GM12878 (cell line): ENCODE data around the gene MEF2C. TPM values are rescaled to one million over a fixed set of nuclear protein-coding genes. Genes with fewer than 3 reads are reported as not detected.

Experiments used
- ATAC-seq: fragments of 200-7000 bp; cut with Tn5 transposase; 3 replicates; pipeline ENCODE4 v1.9.1; 2020; ENCODE audit warnings: mild to moderate bottlenecking, moderate library complexity
- BruUV-seq: library from RNA; stranded (reverse); fragments of 400-500 nt; replicated peaks from 2 replicates; lab custom pipeline; 2021; lab: Mats Ljungman, UMichigan
- CTCF ChIA-PET: fragments of 300-600 bp; sonication (Branson Sonifier 250); formaldehyde crosslinking; extraction: SDS; loops from one replicate; lab custom pipeline; 2021; ENCODE audit warnings: inconsistent platforms; lab: Yijun Ruan, JAX
- POLR2A ChIA-PET: fragments of 350-600 bp; formaldehyde crosslinking; extraction: SDS; loops from one replicate; lab custom pipeline; 2021; ENCODE audit warnings: inconsistent platforms; lab: Charles Lee
- RAD21 ChIA-PET: fragments of 300-600 bp; sonication (Branson Sonifier 250); formaldehyde crosslinking; loops from one replicate; lab custom pipeline; 2023; ENCODE audit warnings: antibody characterized with exemption; ENCODE audit not compliant: unreplicated experiment; lab: Charles Lee
- SMC1A ChIA-PET: fragments of 300-600 bp; sonication (Branson Sonifier 250); formaldehyde crosslinking; loops from one replicate; lab custom pipeline; 2023; ENCODE audit not compliant: unreplicated experiment, uncharacterized antibody; lab: Charles Lee
- DNase-seq: peaks from one replicate; pipeline ENCODE4 v3.0.0-alpha.2; 2011; ENCODE audit warnings: low read depth, low spot score
- FAIRE-seq: peaks from 3 replicates; lab custom pipeline; 2011; peaks lifted over from hg19 to GRCh38; lab: Jason Lieb, UNC
- H2AFZ ChIP-seq: 2 replicates; pipeline ENCODE4 v1.6.0; 2011; ENCODE audit warnings: low read depth, low read length, control low read depth; ENCODE audit not compliant: control insufficient read depth
- H3K27ac ChIP-seq: 2 replicates; pipeline ENCODE4 v1.5.1; 2011; ENCODE audit warnings: control low read depth; ENCODE audit not compliant: control insufficient read depth, insufficient read depth
- H3K27me3 ChIP-seq, 2 experiments: replicated peaks in 1 of 2; 2 replicates each; pipeline versions ENCODE4 v1.6.0 to v1.6.1; 2011; ENCODE audit warnings: low read length in 1 of 2; ENCODE audit not compliant: control insufficient read depth in 2 of 2, insufficient read depth in 2 of 2
- H3K36me3 ChIP-seq, 2 experiments: 2 replicates each; pipeline ENCODE4 v1.5.1; 2011; ENCODE audit warnings: low read length in 1 of 2; ENCODE audit not compliant: control insufficient read depth in 2 of 2, insufficient read depth in 2 of 2
- H3K4me1 ChIP-seq: 2 replicates; pipeline ENCODE4 v1.6.1; 2011; ENCODE audit warnings: mild to moderate bottlenecking, low read length, moderate library complexity, mixed read lengths; ENCODE audit not compliant: control insufficient read depth, insufficient read depth
- H3K4me2 ChIP-seq: 2 replicates; pipeline ENCODE4 v1.6.0; 2011; ENCODE audit warnings: control low read depth; ENCODE audit not compliant: control insufficient read depth, insufficient read depth
- H3K4me3 ChIP-seq: fragments of 200-600 bp; sonication (generic); 2 replicates; pipeline ENCODE4 v1.5.1; 2016
- H3K79me2 ChIP-seq: 2 replicates; pipeline ENCODE4 v1.6.0; 2011; ENCODE audit warnings: low read length; ENCODE audit not compliant: control insufficient read depth, insufficient read depth
- H3K9ac ChIP-seq: 2 replicates; pipeline ENCODE4 v1.8.0; 2011; ENCODE audit warnings: low read length, control low read depth, mixed read lengths; ENCODE audit not compliant: control insufficient read depth, insufficient read depth
- H3K9me3 ChIP-seq: replicated peaks from 3 replicates; pipeline ENCODE4 v1.5.1; 2011; ENCODE audit warnings: mild to moderate bottlenecking, low read length; ENCODE audit not compliant: control insufficient read depth, insufficient read depth
- H4K20me1 ChIP-seq: 2 replicates; pipeline ENCODE4 v1.6.0; 2011; ENCODE audit not compliant: control insufficient read depth, insufficient read depth
- ATF7 ChIP-seq: fragments of 450-650 bp; IDR thresholded peaks from 2 replicates; pipeline ENCODE4 v1.6.1; 2016; ENCODE audit warnings: low read depth, mild to moderate bottlenecking
- BACH1 ChIP-seq: fragments of 450-650 bp; IDR thresholded peaks from 2 replicates; pipeline ENCODE4 v1.6.1; 2017; ENCODE audit warnings: mild to moderate bottlenecking, borderline replicate concordance
- BHLHE40 ChIP-seq, 2 experiments: fragments of 450-650 bp in 1 of 2; IDR thresholded peaks; 2 replicates each; pipeline ENCODE4 v1.6.1; 2011 to 2017; ENCODE audit warnings: low read depth in 2 of 2, borderline replicate concordance in 1 of 2, improper control_type of control experiment in 1 of 2, low read length in 1 of 2, mild to moderate bottlenecking in 1 of 2
- CEBPZ ChIP-seq: fragments of 150-350 bp; IDR thresholded peaks from 2 replicates; pipeline ENCODE4 v1.6.1; 2016; ENCODE audit warnings: low read depth, low read length
- DPF2 ChIP-seq: fragments of 450-650 bp; IDR thresholded peaks from 2 replicates; pipeline ENCODE4 v1.6.1; 2017; ENCODE audit warnings: mild to moderate bottlenecking
- IKZF2 ChIP-seq, 2 experiments: fragments of 450-650 bp; IDR thresholded peaks; 2 replicates each; pipeline ENCODE4 v1.6.1; 2017; ENCODE audit warnings: mild to moderate bottlenecking in 2 of 2, moderate library complexity in 2 of 2
- KLF5 ChIP-seq: fragments of 450-650 bp; IDR thresholded peaks from 2 replicates; pipeline ENCODE4 v1.6.1; 2014; ENCODE audit warnings: mild to moderate bottlenecking; ENCODE audit not compliant: partially characterized antibody
- MAX ChIP-seq: IDR thresholded peaks from 2 replicates; pipeline ENCODE4 v1.6.1; 2012; ENCODE audit warnings: low read depth, low read length, improper control_type of control experiment
- NFIC ChIP-seq: IDR thresholded peaks from 2 replicates; pipeline ENCODE4 v1.6.1; 2012; ENCODE audit warnings: low read depth, mild to moderate bottlenecking, inconsistent platforms, low read length, moderate library complexity
- NR2C1 ChIP-seq: fragments of 450-650 bp; IDR thresholded peaks from 2 replicates; pipeline ENCODE4 v1.6.1; 2017; ENCODE audit warnings: antibody characterized with exemption, mild to moderate bottlenecking, moderate library complexity
- NR2F1 ChIP-seq: fragments of 450-650 bp; conservative IDR thresholded peaks from 2 replicates; pipeline ENCODE4 v1.6.1; 2017; ENCODE audit warnings: mild to moderate bottlenecking
- POLR2A ChIP-seq: IDR thresholded peaks from 2 replicates; pipeline ENCODE4 v1.6.1; 2011; ENCODE audit warnings: low read depth, mild to moderate bottlenecking, low read length
- RELB ChIP-seq: fragments of 450-650 bp; IDR thresholded peaks from 2 replicates; pipeline ENCODE4 v1.6.1; 2017; ENCODE audit warnings: low read depth, mild to moderate bottlenecking, moderate library complexity
- SRF ChIP-seq, 2 experiments: IDR thresholded peaks; 2 replicates each; pipeline ENCODE4 v1.6.1; 2011; ENCODE audit warnings: low read depth in 2 of 2, low read length in 2 of 2, mild to moderate bottlenecking in 1 of 2, moderate library complexity in 1 of 2
- ZBTB11 ChIP-seq: fragments of 450-650 bp; formaldehyde crosslinking; IDR thresholded peaks from 2 replicates; pipeline ENCODE4 v1.5.0; 2022; ENCODE audit warnings: mild to moderate bottlenecking, missing genetic modification characterization
- ZNF384 ChIP-seq: IDR thresholded peaks from 2 replicates; pipeline ENCODE4 v1.6.1; 2012; ENCODE audit warnings: low read depth, mild to moderate bottlenecking, low read length, improper control_type of control experiment, borderline replicate concordance
- WGBS: methylation state at CpG from one replicate; pipeline ENCODE4 v1.1.6; 2016; ENCODE audit warnings: low lambda C conversion rate; ENCODE audit not compliant: insufficient replicate concordance, insufficient coverage; ENCODE audit errors: missing lambda C conversion rate; 5-methylcytosine and 5-hydroxymethylcytosine counted together
- in situ Hi-C: fragments of 300-500 bp; cut with MboI; formaldehyde crosslinking; loops from 9 replicates; pipeline ENCODE4 v1.14.3; 2018; ENCODE audit warnings: mixed read lengths
- intact Hi-C: fragments of 100-400 bp; cut with micrococcal nuclease; formaldehyde crosslinking; loops from one replicate; pipeline ENCODE4 v1.14.2; 2022; ENCODE audit not compliant: unreplicated experiment
- polyA plus RNA-seq, 11 experiments: library from polyadenylated mRNA; depleted of rRNA in 4 of 11; unstranded in 6 of 11; stranded (reverse) in 5 of 11; fragments of >200 nt; fragmentation: Nextera tagmentation in 4 of 11; fragmentation: Illumina TruSeq in 1 of 11; extraction: Ambion mirVana in 4 of 11; extraction: Trizol in 1 of 11; gene quantifications; 1 replicate in 1 of 11; 2 replicates in 10 of 11; pipeline versions ENCODE4 v1.2.1 to v1.2.3, GENCODE V29; 2011 to 2016; ENCODE audit warnings: inconsistent platforms in 2 of 11, missing spikeins in 2 of 11, low read depth in 1 of 11
- total RNA-seq, 4 experiments: library from RNA; depleted of rRNA in 3 of 4; stranded (reverse); fragments of >200 nt in 3 of 4; fragmentation: Illumina TruSeq in 1 of 4; extraction: Trizol in 1 of 4; gene quantifications; 2 replicates each; pipeline versions ENCODE4 v1.2.1 to v1.2.3, GENCODE V29; 2013 to 2021

Gene MEF2C
- total and polyA plus RNA-seq, 10 of the 15 experiments (the other 5 are each of a cell fraction or from before 2014, with no cell fraction given) = 104 to 225 (median 180) TPM

GRCh38 chr5:88872971-88873370, 10.0 kb downstream of the MEF2C start:
- peak overlapping the region; percentile 10 for H3K4me2 ChIP-seq
- H3K27ac ChIP-seq = 0 out of 2 replicates have a peak overlapping the region, but pooled peaks have one; percentile 1
- H3K9ac ChIP-seq = no peak overlapping the region
- peaks cover 0 to 20% of the 10 kb centered on the region in 2 experiments; a peak in 2 of 4 replicates for H3K36me3 ChIP-seq
- no peaks in the 10 kb centered on the region for H3K4me1 ChIP-seq
- CTCF ChIA-PET = interaction anchor here (0.6 to 1.1 kb wide), 5 partner anchors 12 to 210 kb away, joined by 3 read pairs; no protein-coding TSS in a partner anchor
- intact Hi-C loops (no loop called here), in situ Hi-C loops (no loop called here)
- peak; percentile 3 for ATAC-seq
- no peaks in the 10 kb centered on the region for H3K27me3 ChIP-seq
- FAIRE-seq = no peak
- SMC1A ChIA-PET = interaction anchor here (0.6 to 1.1 kb wide), 8 partner anchors 9 to 359 kb away, joined by 3 to 6 read pairs (median 3); no protein-coding TSS in a partner anchor
- no peaks in the 10 kb centered on the region for H4K20me1 ChIP-seq
- no peak overlapping the region for H2AFZ ChIP-seq
- BruUV-seq = no TSS peak
- RAD21 ChIA-PET = interaction anchor here (0.9 kb wide), 1 partner anchor 43 kb away, joined by 3 read pairs; no protein-coding TSS in a partner anchor
- peaks cover 97% of the 10 kb centered on the region for H3K79me2 ChIP-seq
- POLR2A ChIA-PET = interaction anchor here (0.8 kb wide), 1 partner anchor 976 kb away, joined by 7 read pairs; no protein-coding TSS in a partner anchor
- 20% methylated on average over 6 of the region's 6 CpGs for WGBS
- DNase-seq = no peak
- H3K9me3 ChIP-seq = peaks cover 32% of the 10 kb centered on the region
- peak overlapping the region; percentile 30; the same call in 1 of the 2 replicates for H3K4me3 ChIP-seq
- TF ChIP-seq BHLHE40 (IDR thresholded peaks at IDR 0.05; ENCODE audit: borderline replicate concordance in 1 of 2, low read depth in 2 of 2, low read length in 1 of 2) = no peak
- TF ChIP-seq CEBPZ = no peak
- TF ChIP-seq POLR2A = peak; percentile 51
- TF ChIP-seq KLF5 = no peak
- peak; percentile 92 for TF ChIP-seq NR2F1
- TF ChIP-seq RELB = no peak
- no peak for TF ChIP-seq SRF (IDR thresholded peaks at IDR 0.05; ENCODE audit: low read depth in 2 of 2, low read length in 2 of 2)
- no peak; the same call in 1 of the 2 replicates for TF ChIP-seq BACH1
- TF ChIP-seq NFIC = no peak
- no peak for TF ChIP-seq ZBTB11 (CRISPR knock-in tag)
- peak in 1 of 2 experiments; percentile 37; a peak in 1 of 4 replicates for TF ChIP-seq IKZF2 (IDR thresholded peaks at IDR 0.05)
- TF ChIP-seq MAX = no peak
- no peak for TF ChIP-seq NR2C1
- no peak for TF ChIP-seq ZNF384
- TF ChIP-seq ATF7 = peak; percentile 53; the same call in 1 of the 2 replicates
- TF ChIP-seq DPF2 = peak; percentile 58; the same call in 1 of the 2 replicates
